Thoracic aorta (tissue), 2 donors: ENCODE measurements around the gene SLC8B1. TPM values are rescaled to one million over a fixed set of nuclear protein-coding genes. Genes with fewer than 3 reads are reported as not detected.
A peak's percentile ranks its signal among the peaks of the same experiment; 100 is the strongest.

Experiments used
- ATAC-seq: fragments of 150-250 bp; one replicate; pipeline ENCODE4 v1.8.0; 2017; ENCODE audit warnings: low read depth; ENCODE audit not compliant: insufficient number of reproducible peaks, low FRiP score
- DNase-seq: peaks from one replicate; pipeline ENCODE4 v3.0.0-alpha.2; 2020; ENCODE audit warnings: low spot score
- H3K27ac ChIP-seq, 2 donors: fragments of 200-600 bp; sonication (generic); 1 replicate in 1 of 2; 2 replicates in 1 of 2; pipeline ENCODE4 v1.5.1; 2016; ENCODE audit warnings: mild to moderate bottlenecking in 2 of 2, moderate library complexity in 2 of 2
- H3K27me3 ChIP-seq: fragments of 200-600 bp; sonication (generic); replicated peaks from 2 replicates; pipeline ENCODE4 v1.6.0; 2016; ENCODE audit warnings: mild to moderate bottlenecking; ENCODE audit not compliant: insufficient read depth
- H3K36me3 ChIP-seq: fragments of 200-600 bp; sonication (generic); one replicate; pipeline ENCODE4 v1.5.1; 2016
- H3K4me1 ChIP-seq, 2 donors: fragments of 200-600 bp; sonication (generic); 1 replicate in 1 of 2; 2 replicates in 1 of 2; pipeline versions ENCODE4 v1.5.1 to v1.6.0; 2016; ENCODE audit warnings: low read depth in 2 of 2, mild to moderate bottlenecking in 1 of 2; ENCODE audit not compliant: control insufficient read depth in 1 of 2
- H3K4me3 ChIP-seq: fragments of 200-600 bp; sonication (generic); 2 replicates; pipeline ENCODE4 v1.5.1; 2016; ENCODE audit warnings: mild to moderate bottlenecking
- H3K9me3 ChIP-seq: fragments of 200-600 bp; sonication (generic); 2 replicates; pipeline ENCODE4 v1.5.1; 2016
- CTCF ChIP-seq: fragments of 200-600 bp; sonication (generic); IDR thresholded peaks from one replicate; pipeline ENCODE4 v1.5.1; 2019; ENCODE audit warnings: antibody characterized with exemption
- total RNA-seq, 2 donors: library from RNA; depleted of rRNA; stranded (reverse); fragments of >200 nt; gene quantifications; one replicate each; pipeline versions ENCODE4 v1.1.0 to v1.2.3, GENCODE V29; 2016

Gene SLC8B1
- total RNA-seq = 10 to 100 TPM; 41.7 to 85.1 TPM

DNA sequence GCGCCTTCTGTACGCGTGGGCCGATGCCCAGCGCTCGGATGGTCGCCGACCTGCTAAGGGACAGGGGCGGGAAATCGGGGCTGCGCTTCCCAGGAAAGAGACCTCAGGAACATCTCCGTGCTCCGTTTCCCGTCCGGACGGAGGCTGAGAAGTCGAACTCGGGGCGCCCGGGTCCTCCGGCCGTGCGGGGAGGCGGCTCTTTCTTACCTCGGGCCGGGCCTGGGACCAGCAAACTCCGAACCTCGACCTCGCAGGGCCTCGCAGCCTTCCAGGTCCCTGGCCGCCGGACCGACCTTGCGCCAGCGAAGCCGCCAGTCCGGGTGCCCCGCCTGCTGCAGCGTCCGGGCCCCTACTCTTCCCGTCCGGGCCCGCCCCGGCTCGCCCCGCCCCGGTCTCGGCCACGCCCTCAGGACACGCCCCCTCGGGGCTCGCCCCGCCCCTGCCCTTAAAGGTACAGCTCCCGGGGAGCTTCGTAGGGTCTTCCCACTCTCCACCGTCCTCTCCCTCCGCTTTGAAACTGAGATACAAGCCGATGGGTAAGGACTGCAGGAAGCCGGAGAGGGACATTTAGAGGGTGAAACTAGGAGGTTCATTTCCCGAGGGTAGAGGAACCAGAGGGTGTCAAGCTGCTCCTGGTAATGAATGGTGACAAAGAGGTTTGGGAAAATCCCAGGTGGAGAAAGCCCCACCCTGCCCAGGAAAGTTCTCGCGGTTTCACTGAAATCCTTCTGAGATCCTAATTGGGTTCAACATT lies at the start of gene SLC8B1:
SLC8B1 (minus strand) TSS at position 324 of the 754 bp plus-strand sequence. CDS start 2,231 bp downstream, outside the sequence.
- ATAC-seq (peak; percentile 80), DNase-seq (peak; percentile 40)
- Histone ChIP-seq H3K4me1 (peaks cover 5 to 30% of the 10 kb centered on the region in 2 donors), H3K36me3 (peaks cover 4% of the 10 kb centered on the region), H3K9me3 (no peaks in the 10 kb centered on the region), H3K27ac (peak within 1 kb of the TSS; percentile 20 to 67), H3K27me3 (no peaks in the 10 kb centered on the region), H3K4me3 (peak within 1 kb of the TSS; percentile 90)
- TF ChIP-seq CTCF = no peak

DNA sequence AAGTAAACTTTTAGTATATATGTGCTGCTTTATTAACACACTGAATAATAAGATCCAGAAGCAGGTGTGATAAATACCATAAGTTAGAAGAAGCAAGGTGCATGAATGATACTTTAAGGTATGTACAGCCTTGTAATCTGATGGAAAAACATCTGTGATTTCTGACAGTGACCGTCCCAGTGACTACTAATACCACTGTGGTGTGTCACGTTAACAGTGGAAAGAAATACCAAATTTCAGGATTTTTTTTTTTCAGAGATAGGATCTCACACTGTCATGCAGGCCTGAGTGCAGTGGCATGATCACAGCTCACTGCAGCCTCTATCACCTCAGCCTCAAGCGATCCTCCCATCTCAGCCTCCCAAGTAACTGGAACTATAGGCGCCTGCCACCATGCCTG lies 47.3 kb upstream of the SLC8B1 start:
- no peak overlapping the region for H3K4me3 ChIP-seq
- DNase-seq = no peak
- no peaks in the 10 kb centered on the region for H3K9me3 ChIP-seq
- no peak for ATAC-seq
- TF ChIP-seq CTCF = no peak
- no peaks in the 10 kb centered on the region for H3K4me1 ChIP-seq
- peaks cover 48% of the 10 kb centered on the region for H3K36me3 ChIP-seq
- no peaks in the 10 kb centered on the region for H3K27me3 ChIP-seq
- no peak overlapping the region for H3K27ac ChIP-seq

GRCh38 chr12:113381220-113381619 lies 46.3 kb upstream of the SLC8B1 start:
- no peak overlapping the region for H3K27ac ChIP-seq
- DNase-seq (no peak), ATAC-seq (no peak)
- peaks cover 49% of the 10 kb centered on the region for H3K36me3 ChIP-seq
- H3K4me1 ChIP-seq = no peaks in the 10 kb centered on the region
- no peak for TF ChIP-seq CTCF
- no peaks in the 10 kb centered on the region for H3K9me3 ChIP-seq
- no peak overlapping the region for H3K4me3 ChIP-seq
- no peaks in the 10 kb centered on the region for H3K27me3 ChIP-seq

DNA sequence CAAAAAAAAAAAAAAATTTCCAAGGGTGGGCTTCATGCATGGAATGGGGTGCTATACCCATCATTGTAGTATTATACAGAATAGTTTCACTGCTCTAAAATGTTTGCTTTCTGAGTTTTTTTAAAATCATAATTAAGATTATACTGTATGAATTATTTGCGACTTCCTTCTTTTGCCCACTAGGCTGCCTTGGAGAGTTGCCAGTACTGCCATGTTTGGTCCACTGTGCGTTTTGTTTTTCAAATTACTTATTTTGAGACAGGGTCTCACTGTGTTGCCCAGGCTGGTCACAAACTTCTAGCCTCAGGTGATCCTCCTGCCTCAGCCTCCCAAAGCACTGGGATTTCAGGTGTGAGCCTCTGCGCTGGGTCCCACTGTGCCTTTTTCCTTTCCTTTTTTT lies 43.4 kb upstream of the SLC8B1 start:
- H3K27ac ChIP-seq = no peak overlapping the region
- no peak for TF ChIP-seq CTCF
- H3K9me3 ChIP-seq = no peaks in the 10 kb centered on the region
- DNase-seq (no peak), ATAC-seq (no peak)
- no peaks in the 10 kb centered on the region for H3K27me3 ChIP-seq
- H3K4me3 ChIP-seq = no peak overlapping the region
- peaks cover 50% of the 10 kb centered on the region for H3K36me3 ChIP-seq
- H3K4me1 ChIP-seq = no peaks in the 10 kb centered on the region

GRCh38 chr12:113374823-113375428 lies 40.0 kb upstream of the SLC8B1 start:
- H3K27ac ChIP-seq = no peak overlapping the region
- ATAC-seq (no peak), DNase-seq (no peak)
- TF ChIP-seq CTCF = no peak
- H3K9me3 ChIP-seq = no peaks in the 10 kb centered on the region
- H3K4me3 ChIP-seq = no peak overlapping the region
- H3K4me1 ChIP-seq = no peaks in the 10 kb centered on the region
- H3K27me3 ChIP-seq = no peaks in the 10 kb centered on the region
- peaks cover 47% of the 10 kb centered on the region for H3K36me3 ChIP-seq
